B cell (primary cell): Measurements from ENCODE around the gene CAMK1D.

Experiments used
- EZH2 ChIP-seq: IDR thresholded peaks from 2 replicates; pipeline ENCODE4 v1.6.1; 2012; ENCODE audit warnings: borderline replicate concordance, low read depth, mild to moderate bottlenecking, moderate library complexity, low read length; ENCODE audit not compliant: insufficient read depth, poor library complexity, severe bottlenecking
- TF ChIP-seq, protein P1 (sequence below): fragments of 200-600 bp; IDR thresholded peaks from one replicate; pipeline ENCODE4 v1.8.0; 2022; ENCODE audit warnings: antibody characterized with exemption, mild to moderate bottlenecking

GRCh38 chr10:12590675-12591659 lies 241.6 kb downstream of the CAMK1D start:
- TF ChIP-seq, protein P1, sequence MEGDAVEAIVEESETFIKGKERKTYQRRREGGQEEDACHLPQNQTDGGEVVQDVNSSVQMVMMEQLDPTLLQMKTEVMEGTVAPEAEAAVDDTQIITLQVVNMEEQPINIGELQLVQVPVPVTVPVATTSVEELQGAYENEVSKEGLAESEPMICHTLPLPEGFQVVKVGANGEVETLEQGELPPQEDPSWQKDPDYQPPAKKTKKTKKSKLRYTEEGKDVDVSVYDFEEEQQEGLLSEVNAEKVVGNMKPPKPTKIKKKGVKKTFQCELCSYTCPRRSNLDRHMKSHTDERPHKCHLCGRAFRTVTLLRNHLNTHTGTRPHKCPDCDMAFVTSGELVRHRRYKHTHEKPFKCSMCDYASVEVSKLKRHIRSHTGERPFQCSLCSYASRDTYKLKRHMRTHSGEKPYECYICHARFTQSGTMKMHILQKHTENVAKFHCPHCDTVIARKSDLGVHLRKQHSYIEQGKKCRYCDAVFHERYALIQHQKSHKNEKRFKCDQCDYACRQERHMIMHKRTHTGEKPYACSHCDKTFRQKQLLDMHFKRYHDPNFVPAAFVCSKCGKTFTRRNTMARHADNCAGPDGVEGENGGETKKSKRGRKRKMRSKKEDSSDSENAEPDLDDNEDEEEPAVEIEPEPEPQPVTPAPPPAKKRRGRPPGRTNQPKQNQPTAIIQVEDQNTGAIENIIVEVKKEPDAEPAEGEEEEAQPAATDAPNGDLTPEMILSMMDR, result no peak
- TF ChIP-seq EZH2, result no peak
